CD14-positive monocyte (primary cell): ENCODE data around the gene MMP26. TPM values are rescaled to one million over a fixed set of nuclear protein-coding genes. Genes with fewer than 3 reads are reported as not detected.

Source experiments
- DNase-seq, 3 donors: peaks; one replicate each; pipeline ENCODE4 v3.0.0-alpha.2; 2011 to 2022
- H2AFZ ChIP-seq: 2 replicates; pipeline ENCODE4 v1.6.0; 2012; ENCODE audit warnings: mild to moderate bottlenecking, low read depth, low read length, inconsistent platforms; ENCODE audit not compliant: insufficient read depth, poor library complexity, severe bottlenecking
- H3K27ac ChIP-seq, 2 donors: 1 replicate in 1 of 2; 2 replicates in 1 of 2; pipeline ENCODE4 v1.5.1; 2012 to 2013; ENCODE audit warnings: low read length in 2 of 2, control low read depth in 1 of 2, inconsistent platforms in 1 of 2, low read depth in 1 of 2, mild to moderate bottlenecking in 1 of 2
- H3K27me3 ChIP-seq, 2 donors: one replicate each; pipeline versions ENCODE4 v1.6.0 to v1.6.1; 2011 to 2013; ENCODE audit warnings: low read length in 2 of 2; ENCODE audit not compliant: control insufficient read depth in 2 of 2, insufficient read depth in 2 of 2
- H3K36me3 ChIP-seq, 2 donors: replicated peaks in 1 of 2; 1 replicate in 1 of 2; 2 replicates in 1 of 2; pipeline versions ENCODE4 v1.5.1 to v1.6.1; 2012 to 2013; ENCODE audit warnings: low read length in 2 of 2, control low read depth in 1 of 2, inconsistent platforms in 1 of 2, mild to moderate bottlenecking in 1 of 2; ENCODE audit not compliant: insufficient read depth in 2 of 2, control insufficient read depth in 1 of 2
- H3K4me1 ChIP-seq, 2 donors: 1 replicate in 1 of 2; 2 replicates in 1 of 2; pipeline versions ENCODE4 v1.5.1 to v1.6.1; 2012 to 2013; ENCODE audit warnings: low read length in 2 of 2, control low read depth in 1 of 2, inconsistent platforms in 1 of 2, mild to moderate bottlenecking in 1 of 2, moderate library complexity in 1 of 2; ENCODE audit not compliant: insufficient read depth in 2 of 2, control insufficient read depth in 1 of 2
- H3K4me2 ChIP-seq: replicated peaks from 2 replicates; pipeline ENCODE3; 2012; ENCODE audit warnings: low read length, moderate library complexity, mild to moderate bottlenecking; ENCODE audit not compliant: poor library complexity, severe bottlenecking; ENCODE audit errors: extremely low read depth
- H3K4me3 ChIP-seq, 3 experiments: fragments of 200-600 bp in 1 of 3; sonication (generic) in 1 of 3; replicated peaks in 1 of 3; 1 replicate in 2 of 3; 2 replicates in 1 of 3; pipeline ENCODE4 v1.5.1; 2011 to 2013; ENCODE audit warnings: low read length in 3 of 3, mild to moderate bottlenecking in 3 of 3, control low read depth in 2 of 3, low read depth in 2 of 3, inconsistent platforms in 1 of 3, moderate library complexity in 1 of 3
- H3K79me2 ChIP-seq: 2 replicates; pipeline ENCODE4 v1.6.0; 2012; ENCODE audit warnings: mild to moderate bottlenecking, control low read depth, inconsistent platforms, low read length, moderate library complexity; ENCODE audit not compliant: insufficient read depth
- H3K9ac ChIP-seq: 2 replicates; pipeline ENCODE4 v1.6.0; 2017; ENCODE audit warnings: low read length, mild to moderate bottlenecking; ENCODE audit not compliant: insufficient read depth, poor library complexity, severe bottlenecking
- H3K9me3 ChIP-seq, 2 donors: replicated peaks in 1 of 2; 1 replicate in 1 of 2; 2 replicates in 1 of 2; pipeline versions ENCODE4 v1.5.1 to v1.6.1; 2012 to 2013; ENCODE audit warnings: low read length in 2 of 2, control low read depth in 1 of 2; ENCODE audit not compliant: control insufficient read depth in 1 of 2, insufficient read depth in 1 of 2
- H4K20me1 ChIP-seq: 2 replicates; pipeline ENCODE4 v1.6.0; 2012; ENCODE audit warnings: mild to moderate bottlenecking, low read length, control low read depth, moderate library complexity; ENCODE audit not compliant: insufficient read depth
- H3K27ac Mint-ChIP-seq, 7 donors: one replicate each; pipeline ENCODE4 v1.8.0; 2020; ENCODE audit warnings: mild to moderate bottlenecking in 7 of 7, mixed read lengths in 7 of 7, moderate library complexity in 6 of 7, inconsistent platforms in 2 of 7
- H3K27me3 Mint-ChIP-seq, 3 donors: one replicate each; pipeline ENCODE4 v1.8.0; 2021 to 2022; ENCODE audit warnings: low read depth in 3 of 3, mild to moderate bottlenecking in 3 of 3, mixed read lengths in 3 of 3, moderate library complexity in 3 of 3, inconsistent platforms in 1 of 3
- H3K36me3 Mint-ChIP-seq, 2 donors: one replicate each; pipeline ENCODE4 v1.8.0; 2020; ENCODE audit warnings: mixed read lengths in 2 of 2, inconsistent platforms in 1 of 2, mild to moderate bottlenecking in 1 of 2
- H3K4me1 Mint-ChIP-seq: one replicate; pipeline ENCODE4 v1.8.0; 2020; ENCODE audit warnings: mild to moderate bottlenecking, mixed read lengths
- H3K4me3 Mint-ChIP-seq, 2 donors: one replicate each; pipeline ENCODE4 v1.8.0; 2020; ENCODE audit warnings: mild to moderate bottlenecking in 2 of 2, mixed read lengths in 2 of 2, moderate library complexity in 1 of 2
- H3K9me3 Mint-ChIP-seq, 7 donors: one replicate each; pipeline ENCODE4 v1.8.0; 2020 to 2022; ENCODE audit warnings: mixed read lengths in 7 of 7, mild to moderate bottlenecking in 6 of 7, moderate library complexity in 6 of 7, inconsistent platforms in 2 of 7
- WGBS: methylation state at CpG from one replicate; pipeline ENCODE4 v1.1.5; 2013; ENCODE audit warnings: missing lambda C conversion rate; ENCODE audit not compliant: insufficient coverage; 5-methylcytosine and 5-hydroxymethylcytosine counted together
- intact Hi-C, 2 donors: fragments of 100-400 bp; cut with micrococcal nuclease; formaldehyde crosslinking; loops; one replicate each; pipeline versions ENCODE4 v1.15.0 to v1.15.1; 2023
- polyA minus RNA-seq: library from RNA; depleted of rRNA, polyadenylated mRNA; stranded (reverse); fragments of >200 nt; gene quantifications from 2 replicates; pipeline ENCODE4 v1.2.3, GENCODE V29; 2012
- polyA plus RNA-seq, 3 donors: library from polyadenylated mRNA; depleted of rRNA in 1 of 3; unstranded in 2 of 3; stranded (reverse) in 1 of 3; fragments of 300-500 nt in 2 of 3; fragments of >200 nt in 1 of 3; fragmentation: Illumina TruSeq in 2 of 3; gene quantifications; 1 replicate in 2 of 3; 2 replicates in 1 of 3; pipeline ENCODE4 v1.2.3, GENCODE V29; 2012 to 2021
- total RNA-seq, 12 experiments: library from RNA in 1 of 12; stranded (reverse) in 1 of 12; fragments of 120-200 nt in 1 of 12; gene quantifications; one replicate each; pipeline ENCODE4 v1.2.4 and lab custom pipeline; 2013 to 2026; ENCODE audit warnings: mixed read lengths in 6 of 12, inconsistent platforms in 1 of 12
- TF ChIP-seq, protein P1 (sequence below): fragments of 200-600 bp; IDR thresholded peaks from one replicate; pipeline ENCODE4 v1.8.0; 2022; ENCODE audit warnings: antibody characterized with exemption, mild to moderate bottlenecking

Gene MMP26
- total RNA-seq (2013) = not detected
- polyA plus RNA-seq = not detected
- polyA minus RNA-seq = not detected in 2 replicates
- total RNA-seq (lab: John Stamatoyannopoulos, UW) = 0 to 0.45 (median 0) reads per million in 11 experiments

- Histone ChIP-seq H3K9ac (no peak within 1 kb of the TSS), H3K4me3 (no peak within 1 kb of the TSS), H3K27ac (no peak within 1 kb of the TSS), H3K79me2 (no peaks in the 10 kb centered on the region), H4K20me1 (no peaks in the 10 kb centered on the region), H3K36me3 (no peaks in the 10 kb centered on the region), H2AFZ (no peak within 1 kb of the TSS), H3K9me3 (no peaks in the 10 kb centered on the region), H3K27me3 (peaks cover 2% of the 10 kb centered on the region in 2 donors), H3K4me1 (no peaks in the 10 kb centered on the region), H3K4me2 (no peak within 1 kb of the TSS)
- no peak for DNase-seq
- WGBS = no CpG with 5 or more reads among the region's 5 CpGs
- Mint-ChIP-seq H3K27ac (no peak within 1 kb of the TSS), H3K36me3 (no peaks in the 10 kb centered on the region), H3K9me3 (no peaks in the 10 kb centered on the region), H3K27me3 (peaks cover 0 to 4% (median 0%) of the 10 kb centered on the region in 3 donors), H3K4me1 (no peaks in the 10 kb centered on the region), H3K4me3 (no peak within 1 kb of the TSS)
- TF ChIP-seq, protein P1, sequence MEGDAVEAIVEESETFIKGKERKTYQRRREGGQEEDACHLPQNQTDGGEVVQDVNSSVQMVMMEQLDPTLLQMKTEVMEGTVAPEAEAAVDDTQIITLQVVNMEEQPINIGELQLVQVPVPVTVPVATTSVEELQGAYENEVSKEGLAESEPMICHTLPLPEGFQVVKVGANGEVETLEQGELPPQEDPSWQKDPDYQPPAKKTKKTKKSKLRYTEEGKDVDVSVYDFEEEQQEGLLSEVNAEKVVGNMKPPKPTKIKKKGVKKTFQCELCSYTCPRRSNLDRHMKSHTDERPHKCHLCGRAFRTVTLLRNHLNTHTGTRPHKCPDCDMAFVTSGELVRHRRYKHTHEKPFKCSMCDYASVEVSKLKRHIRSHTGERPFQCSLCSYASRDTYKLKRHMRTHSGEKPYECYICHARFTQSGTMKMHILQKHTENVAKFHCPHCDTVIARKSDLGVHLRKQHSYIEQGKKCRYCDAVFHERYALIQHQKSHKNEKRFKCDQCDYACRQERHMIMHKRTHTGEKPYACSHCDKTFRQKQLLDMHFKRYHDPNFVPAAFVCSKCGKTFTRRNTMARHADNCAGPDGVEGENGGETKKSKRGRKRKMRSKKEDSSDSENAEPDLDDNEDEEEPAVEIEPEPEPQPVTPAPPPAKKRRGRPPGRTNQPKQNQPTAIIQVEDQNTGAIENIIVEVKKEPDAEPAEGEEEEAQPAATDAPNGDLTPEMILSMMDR = no peak
- intact Hi-C loops = no loop called here
Observed at GRCh38 chr11:4704054-4704789, at the start of gene MMP26. TSS of gene MMP26 (plus strand) at chr11:4704784.

- intact Hi-C loops = loop anchor here in 1 of 2 donors (10.0 kb wide), 1 partner anchor 1136 kb away; the partner anchor contains the start of gene OR52N1
- Mint-ChIP-seq H3K36me3 (no peaks in the 10 kb centered on the region), H3K4me1 (no peaks in the 10 kb centered on the region), H3K27ac (no peak overlapping the region), H3K9me3 (peaks cover 0 to 4% (median 0%) of the 10 kb centered on the region in 7 donors), H3K27me3 (peaks cover 0 to 8% (median 4%) of the 10 kb centered on the region in 3 donors), H3K4me3 (no peak overlapping the region)
- Histone ChIP-seq H3K4me3 (no peak overlapping the region), H4K20me1 (no peaks in the 10 kb centered on the region), H3K4me2 (no peak overlapping the region), H3K9ac (no peak overlapping the region), H3K9me3 (no peaks in the 10 kb centered on the region), H3K36me3 (no peaks in the 10 kb centered on the region), H3K27me3 (no peaks in the 10 kb centered on the region), H2AFZ (no peak overlapping the region), H3K4me1 (no peaks in the 10 kb centered on the region), H3K27ac (no peak overlapping the region), H3K79me2 (no peaks in the 10 kb centered on the region)
- TF ChIP-seq, protein P1 = no peak
- WGBS = no CpG with 5 or more reads among the region's 5 CpGs
- DNase-seq = no peak
Observed at GRCh38 chr11:4658629-4659445, 45.7 kb upstream of the MMP26 start.
